Activated T-cell treated with anti-CD3 and anti-CD28 coated beads, Interleukin-2, amount 50 U/mL, for 72 hours (primary cell): ENCODE data around the gene NRCAM. TPM values are rescaled to one million over a fixed set of nuclear protein-coding genes. Genes with fewer than 3 reads are reported as not detected.
A peak's percentile ranks its signal among the peaks of the same experiment; 100 is the strongest.

ENCODE experiments used
- ATAC-seq, 2 donors: fragments of 150-1000 bp; cut with Tn5 transposase; replicated peaks in 1 of 2; 2 replicates each; pipeline ENCODE4 v1.10.0; 2021; ENCODE audit warnings: moderate library complexity in 2 of 2, mild to moderate bottlenecking in 1 of 2
- DNase-seq, 2 donors: peaks; one replicate each; pipeline ENCODE4 v3.0.0; 2021 to 2022; ENCODE audit warnings: mixed read lengths in 1 of 2
- H3K27ac Mint-ChIP-seq: one replicate; pipeline ENCODE4 v1.8.0; 2022; ENCODE audit warnings: mild to moderate bottlenecking, moderate library complexity, mixed read lengths
- H3K27me3 Mint-ChIP-seq: one replicate; pipeline ENCODE4 v1.8.0; 2022; ENCODE audit warnings: low read depth, mixed read lengths
- H3K36me3 Mint-ChIP-seq, 2 donors: one replicate each; pipeline ENCODE4 v1.8.0; 2022; ENCODE audit warnings: mixed read lengths in 2 of 2, mild to moderate bottlenecking in 1 of 2; ENCODE audit not compliant: insufficient read depth in 2 of 2
- H3K4me1 Mint-ChIP-seq: one replicate; pipeline ENCODE4 v1.8.0; 2022; ENCODE audit warnings: low read depth, mixed read lengths
- H3K4me3 Mint-ChIP-seq, 2 donors: one replicate each; pipeline ENCODE4 v1.8.0; 2022; ENCODE audit warnings: mild to moderate bottlenecking in 2 of 2, mixed read lengths in 2 of 2, moderate library complexity in 2 of 2
- H3K9me3 Mint-ChIP-seq, 2 donors: one replicate each; pipeline ENCODE4 v1.8.0; 2022; ENCODE audit warnings: mixed read lengths in 2 of 2
- total RNA-seq, 2 donors: library from RNA; stranded (reverse); gene quantifications; one replicate each; pipeline ENCODE4 v1.2.3, GENCODE V29; 2022

The NRCAM gene
- total RNA-seq, 2 donors from 2014 or later: 2.5 to 4.1 TPM

GRCh38 chr7:108236681-108237415 is 219.4 kb downstream of the NRCAM start:
- no peaks in the 10 kb centered on the region for H3K9me3 Mint-ChIP-seq
- H3K4me1 Mint-ChIP-seq: no peaks in the 10 kb centered on the region
- H3K27ac Mint-ChIP-seq: no peak overlapping the region
- DNase-seq (no peak), ATAC-seq (no peak)
- no peaks in the 10 kb centered on the region for H3K36me3 Mint-ChIP-seq
- H3K27me3 Mint-ChIP-seq: no peaks in the 10 kb centered on the region
- no peak overlapping the region for H3K4me3 Mint-ChIP-seq

GRCh38 chr7:108235451-108236061 is 220.7 kb downstream of the NRCAM start:
- H3K27me3 Mint-ChIP-seq: no peaks in the 10 kb centered on the region
- H3K27ac Mint-ChIP-seq: no peak overlapping the region
- no peaks in the 10 kb centered on the region for H3K4me1 Mint-ChIP-seq
- no peak for ATAC-seq
- DNase-seq: no peak
- no peak overlapping the region for H3K4me3 Mint-ChIP-seq
- H3K36me3 Mint-ChIP-seq: no peaks in the 10 kb centered on the region
- H3K9me3 Mint-ChIP-seq: no peaks in the 10 kb centered on the region

- ATAC-seq: no peak
- Mint-ChIP-seq H3K4me1 (no peaks in the 10 kb centered on the region), H3K27me3 (no peaks in the 10 kb centered on the region), H3K9me3 (no peaks in the 10 kb centered on the region), H3K27ac (no peak overlapping the region), H3K36me3 (no peaks in the 10 kb centered on the region), H3K4me3 (no peak overlapping the region)
- no peak for DNase-seq
Measured at GRCh38 chr7:108234971-108235450, 221.2 kb downstream of the NRCAM start.

- ATAC-seq: no peak
- no peaks in the 10 kb centered on the region for H3K36me3 Mint-ChIP-seq
- no peak overlapping the region for H3K4me3 Mint-ChIP-seq
- no peaks in the 10 kb centered on the region for H3K4me1 Mint-ChIP-seq
- H3K9me3 Mint-ChIP-seq: no peaks in the 10 kb centered on the region
- no peak for DNase-seq
- H3K27ac Mint-ChIP-seq: no peak overlapping the region
- H3K27me3 Mint-ChIP-seq: no peaks in the 10 kb centered on the region
Measured at GRCh38 chr7:108234281-108234680, 222.0 kb downstream of the NRCAM start.

GRCh38 chr7:108232076-108232475 is 224.2 kb downstream of the NRCAM start:
- ATAC-seq (no peak), DNase-seq (no peak)
- H3K4me1 Mint-ChIP-seq: no peaks in the 10 kb centered on the region
- H3K9me3 Mint-ChIP-seq: no peaks in the 10 kb centered on the region
- H3K27ac Mint-ChIP-seq: no peak overlapping the region
- no peaks in the 10 kb centered on the region for H3K36me3 Mint-ChIP-seq
- no peaks in the 10 kb centered on the region for H3K27me3 Mint-ChIP-seq
- no peak overlapping the region for H3K4me3 Mint-ChIP-seq

- Mint-ChIP-seq H3K27ac (no peak overlapping the region), H3K27me3 (no peaks in the 10 kb centered on the region)
Measured at GRCh38 chr7:108231221-108231620, 225.0 kb downstream of the NRCAM start.

GRCh38 chr7:108227366-108227765 is 228.9 kb downstream of the NRCAM start:
- no peak for DNase-seq
- ATAC-seq: no peak
- Mint-ChIP-seq H3K27ac (no peak overlapping the region), H3K9me3 (no peaks in the 10 kb centered on the region), H3K4me1 (no peaks in the 10 kb centered on the region), H3K4me3 (no peak overlapping the region), H3K36me3 (no peaks in the 10 kb centered on the region), H3K27me3 (no peaks in the 10 kb centered on the region)

More at GRCh38 chr7:108231221-108231620, 225.0 kb downstream of the NRCAM start:
- DNase-seq (no peak), ATAC-seq (no peak)
- H3K4me3 Mint-ChIP-seq: no peak overlapping the region
- H3K4me1 Mint-ChIP-seq: no peaks in the 10 kb centered on the region
- no peaks in the 10 kb centered on the region for H3K9me3 Mint-ChIP-seq
- H3K36me3 Mint-ChIP-seq: no peaks in the 10 kb centered on the region

- H3K4me1 Mint-ChIP-seq: no peaks in the 10 kb centered on the region
- no peak for DNase-seq
- H3K27ac Mint-ChIP-seq: peak overlapping the region; percentile 36
- H3K4me3 Mint-ChIP-seq: no peak overlapping the region
- no peaks in the 10 kb centered on the region for H3K27me3 Mint-ChIP-seq
- no peak for ATAC-seq
- H3K36me3 Mint-ChIP-seq: no peaks in the 10 kb centered on the region
- no peaks in the 10 kb centered on the region for H3K9me3 Mint-ChIP-seq
Measured at GRCh38 chr7:108226816-108227299, 229.4 kb downstream of the NRCAM start.

- Mint-ChIP-seq H3K4me3 (no peak overlapping the region), H3K9me3 (no peaks in the 10 kb centered on the region), H3K36me3 (no peaks in the 10 kb centered on the region), H3K27ac (no peak overlapping the region), H3K27me3 (no peaks in the 10 kb centered on the region), H3K4me1 (no peaks in the 10 kb centered on the region)
- DNase-seq (no peak), ATAC-seq (no peak)
Measured at GRCh38 chr7:108225531-108226181, 230.6 kb downstream of the NRCAM start.

GRCh38 chr7:108224387-108224786 is 231.8 kb downstream of the NRCAM start:
- no peak overlapping the region for H3K27ac Mint-ChIP-seq
- ATAC-seq (no peak), DNase-seq (no peak)
- H3K36me3 Mint-ChIP-seq: no peaks in the 10 kb centered on the region
- H3K4me3 Mint-ChIP-seq: no peak overlapping the region
- H3K9me3 Mint-ChIP-seq: no peaks in the 10 kb centered on the region
- H3K4me1 Mint-ChIP-seq: no peaks in the 10 kb centered on the region
- no peaks in the 10 kb centered on the region for H3K27me3 Mint-ChIP-seq

GRCh38 chr7:108222236-108222892 is 233.9 kb downstream of the NRCAM start:
- H3K4me3 Mint-ChIP-seq: no peak overlapping the region
- ATAC-seq: no peak
- H3K36me3 Mint-ChIP-seq: peaks cover 0 to 1% of the 10 kb centered on the region in 2 donors
- no peaks in the 10 kb centered on the region for H3K9me3 Mint-ChIP-seq
- H3K4me1 Mint-ChIP-seq: no peaks in the 10 kb centered on the region
- DNase-seq: no peak
- H3K27me3 Mint-ChIP-seq: no peaks in the 10 kb centered on the region
- H3K27ac Mint-ChIP-seq: no peak overlapping the region

- Mint-ChIP-seq H3K4me1 (peaks cover 7% of the 10 kb centered on the region), H3K4me3 (no peak overlapping the region), H3K27ac (no peak overlapping the region), H3K27me3 (no peaks in the 10 kb centered on the region), H3K9me3 (peaks cover 0 to 3% of the 10 kb centered on the region in 2 donors), H3K36me3 (peaks cover 2 to 4% of the 10 kb centered on the region in 2 donors)
- no peak for DNase-seq
- no peak for ATAC-seq
Measured at GRCh38 chr7:108211382-108212201, 244.6 kb downstream of the NRCAM start.
